Measurements from ENCODE around the gene MGAT4A.
A peak's percentile ranks its signal among the peaks of the same experiment; 100 is the strongest.

Gene MGAT4A

GRCh38 chr2:98578231-98578630, 152.7 kb downstream of the MGAT4A start:
- DNase-seq (ENCODE audit: low read depth in 2 of 3, low spot score in 2 of 3) = no peak

- DNase-seq (ENCODE audit: low read depth in 2 of 3, low spot score in 2 of 3) = no peak
Observed at GRCh38 chr2:98577313-98577712, 153.6 kb downstream of the MGAT4A start.

GRCh38 chr2:98576666-98577312, 154.1 kb downstream of the MGAT4A start:
- DNase-seq (ENCODE audit: low read depth in 2 of 3, low spot score in 2 of 3) = no peak

DNA sequence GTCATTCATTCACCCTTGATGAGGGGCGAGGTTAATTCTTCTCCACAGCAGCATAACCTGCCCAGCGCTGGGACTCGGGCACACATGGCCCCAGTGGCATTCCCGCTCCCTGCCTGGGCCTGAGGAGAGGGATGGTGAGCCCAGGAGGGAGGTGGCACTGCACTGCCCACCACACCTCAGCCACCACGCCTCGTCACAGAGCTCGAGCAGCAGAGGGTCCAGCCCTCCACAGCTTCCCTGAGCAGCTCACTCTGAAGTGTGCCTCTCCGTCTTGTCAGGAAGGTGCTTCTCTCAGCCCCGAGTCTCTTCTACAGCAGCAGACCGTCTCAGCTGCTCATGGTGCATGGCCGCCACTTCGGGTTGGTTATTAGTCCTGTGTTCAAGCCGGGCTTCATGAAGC, 157.5 kb downstream of the MGAT4A start:
- no peak for DNase-seq (ENCODE audit: low read depth in 2 of 3, low spot score in 2 of 3)

DNA sequence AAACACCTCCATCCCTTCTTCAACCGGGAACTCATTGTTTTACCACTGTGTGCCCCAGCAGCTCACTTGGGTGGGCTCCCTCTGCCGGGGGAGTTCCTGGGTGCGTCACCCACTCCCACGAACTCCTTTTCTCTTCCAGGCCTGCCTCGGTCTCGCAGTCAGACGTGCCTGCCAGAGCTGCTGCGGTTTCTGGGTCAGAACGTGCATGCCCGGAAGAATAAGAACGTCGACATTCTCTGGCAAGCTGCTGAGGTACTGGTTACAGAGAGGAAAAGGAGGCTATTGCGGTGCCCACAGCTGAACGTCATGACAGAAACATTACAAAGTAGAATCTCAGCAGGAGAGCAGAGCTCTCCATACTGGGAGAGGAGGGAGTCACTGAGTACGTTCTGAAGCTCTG, 158.3 kb downstream of the MGAT4A start:
- DNase-seq (ENCODE audit: low read depth in 2 of 3, low spot score in 2 of 3) = no peak

DNA sequence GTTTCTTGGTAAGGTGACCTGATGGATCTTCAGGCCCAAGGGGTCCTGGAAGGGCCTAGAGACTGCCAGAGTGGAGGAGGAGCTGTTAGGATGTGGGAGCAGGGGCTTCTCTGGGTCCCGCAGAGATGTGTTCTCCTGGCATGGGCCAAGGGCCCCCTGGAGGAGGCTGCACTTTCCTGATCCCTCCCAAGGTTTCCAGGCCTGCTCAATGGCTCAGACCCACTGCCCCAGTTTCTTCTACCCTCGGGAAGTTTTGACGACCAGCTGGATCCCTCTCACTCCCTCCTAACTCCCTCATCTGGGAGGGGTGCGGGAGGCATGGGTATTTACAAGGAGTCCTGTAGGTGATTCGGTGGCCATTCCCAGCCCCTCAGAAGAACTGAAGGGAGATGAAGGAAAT, 158.7 kb downstream of the MGAT4A start:
- no peak for DNase-seq (ENCODE audit: low read depth in 2 of 3, low spot score in 2 of 3)

GRCh38 chr2:98571796-98572195, 159.1 kb downstream of the MGAT4A start:
- no peak for DNase-seq (ENCODE audit: low read depth in 2 of 3, low spot score in 2 of 3)

DNA sequence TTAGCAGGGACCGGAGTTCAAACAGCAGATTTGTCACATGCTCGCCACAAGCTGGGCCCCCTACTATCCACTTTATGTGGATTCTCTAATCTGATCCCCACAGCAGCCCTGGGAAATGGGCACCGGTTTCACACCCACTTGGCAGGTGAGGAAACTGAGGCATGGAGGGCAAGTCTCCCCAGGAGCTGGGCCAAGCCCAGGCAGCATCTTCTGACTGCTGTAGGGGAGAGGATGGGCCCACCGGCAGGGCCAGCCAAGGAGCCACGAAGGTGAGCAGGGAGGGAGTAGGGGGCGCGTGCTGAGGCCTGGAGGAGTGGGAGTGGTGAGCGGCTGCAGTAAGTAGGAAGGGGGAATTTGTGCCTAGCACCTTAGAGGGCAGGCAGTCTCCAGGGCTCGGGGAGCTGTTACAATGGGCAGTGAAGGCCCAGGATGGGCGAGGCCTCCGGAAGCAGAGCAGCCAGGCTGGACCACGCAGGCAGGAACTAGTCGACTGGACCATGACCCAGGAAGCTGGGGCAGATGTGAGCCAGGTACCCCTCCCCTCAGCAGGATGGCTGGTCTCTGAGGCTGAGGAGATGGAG, 159.7 kb downstream of the MGAT4A start:
- no peak for DNase-seq (ENCODE audit: low read depth in 2 of 3, low spot score in 2 of 3)

- DNase-seq (ENCODE audit: low read depth in 2 of 3, low spot score in 2 of 3) = no peak
Observed at GRCh38 chr2:98570356-98570755, 160.6 kb downstream of the MGAT4A start.

DNA sequence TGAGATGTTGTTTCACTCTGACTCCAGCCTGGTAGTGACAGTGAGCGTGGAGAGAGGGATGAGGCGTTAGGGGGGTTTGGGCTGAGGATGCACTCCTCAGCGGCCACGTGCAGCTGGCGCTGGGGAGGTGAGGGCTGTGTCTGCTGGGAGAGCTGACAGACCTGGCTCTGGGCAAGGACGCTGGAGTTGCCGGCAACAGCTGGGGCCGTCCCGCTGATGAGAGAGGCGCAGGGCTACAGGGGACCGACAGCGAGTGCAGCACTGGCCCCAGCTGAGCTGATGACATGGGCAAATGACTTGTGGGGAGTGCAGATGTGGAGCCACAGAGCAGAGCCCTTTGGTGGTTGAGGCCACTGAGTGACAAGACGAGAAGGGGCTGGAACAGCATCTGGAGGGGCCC, 161.0 kb downstream of the MGAT4A start:
- no peak for DNase-seq (ENCODE audit: low read depth in 2 of 3, low spot score in 2 of 3)

GRCh38 chr2:98569197-98569793, 161.6 kb downstream of the MGAT4A start:
- DNase-seq (ENCODE audit: low read depth in 2 of 3, low spot score in 2 of 3) = peak; percentile 32 to 77 (median 76)

Measured in activated CD8-positive, alpha-beta memory T cell treated with anti-CD3 and anti-CD28 coated beads for 48 hours (primary cell).